AML-193 (cell line): Measurements from ENCODE around the gene DLG5.

Source experiments
- DNase-seq, 2 experiments: peaks; one replicate each; lab custom pipeline; 2025; lab: John Stamatoyannopoulos, UW

DLG5 gene

GRCh38 chr10:77867124-77867719 lies 59.3 kb downstream of the DLG5 start:
- DNase-seq, result no peak

GRCh38 chr10:77866598-77866997 lies 60.0 kb downstream of the DLG5 start:
- DNase-seq, result no peak

GRCh38 chr10:77865580-77866324 lies 60.8 kb downstream of the DLG5 start:
- DNase-seq, result no peak

GRCh38 chr10:77864151-77864851 lies 62.3 kb downstream of the DLG5 start:
- DNase-seq, result no peak

- DNase-seq, result no peak
Observed at GRCh38 chr10:77863446-77863845, 63.1 kb downstream of the DLG5 start.

GRCh38 chr10:77862595-77862994 lies 64.0 kb downstream of the DLG5 start:
- DNase-seq, result no peak

GRCh38 chr10:77861366-77861765 lies 65.2 kb downstream of the DLG5 start:
- DNase-seq, result no peak

- no peak for DNase-seq
Observed at GRCh38 chr10:77859865-77860282, 66.7 kb downstream of the DLG5 start.

- DNase-seq, result no peak
Observed at GRCh38 chr10:77859200-77859864, 67.2 kb downstream of the DLG5 start.

GRCh38 chr10:77857272-77857671 lies 69.3 kb downstream of the DLG5 start:
- DNase-seq, result peak; percentile 22 to 24

GRCh38 chr10:77856566-77856965 lies 70.0 kb downstream of the DLG5 start:
- DNase-seq, result no peak

- no peak for DNase-seq
Observed at GRCh38 chr10:77855404-77856155, 71.0 kb downstream of the DLG5 start.

- no peak for DNase-seq
Observed at GRCh38 chr10:77854115-77854514, 72.4 kb downstream of the DLG5 start.

GRCh38 chr10:77853256-77853655 lies 73.3 kb downstream of the DLG5 start:
- no peak for DNase-seq

GRCh38 chr10:77850620-77851231 lies 75.8 kb downstream of the DLG5 start:
- DNase-seq, result no peak

- no peak for DNase-seq
Observed at GRCh38 chr10:77849039-77849664, 77.4 kb downstream of the DLG5 start.

GRCh38 chr10:77846718-77847311 lies 79.7 kb downstream of the DLG5 start:
- peak; percentile 29 to 33 for DNase-seq

- no peak for DNase-seq
Observed at GRCh38 chr10:77845451-77845850, 81.1 kb downstream of the DLG5 start.

- DNase-seq, result no peak
Observed at GRCh38 chr10:77844713-77845445, 81.7 kb downstream of the DLG5 start.

GRCh38 chr10:77844177-77844576 lies 82.4 kb downstream of the DLG5 start:
- DNase-seq, result no peak
